Erythroblast (primary cell): ENCODE measurements around the gene SLC25A27.

Experiments used
- GATA1 ChIP-seq: IDR thresholded peaks from 2 replicates; pipeline ENCODE4 v1.6.1; 2011; ENCODE audit warnings: low read depth, mild to moderate bottlenecking, control low read depth, low read length, moderate library complexity
- POLR2A ChIP-seq: IDR thresholded peaks from 2 replicates; pipeline ENCODE4 v1.6.1; 2011; ENCODE audit warnings: mild to moderate bottlenecking, low read length

GRCh38 chr6:46626976-46627375 lies 25.8 kb upstream of the SLC25A27 start:
- TF ChIP-seq POLR2A (no peak), GATA1 (no peak)
